Upper lobe of left lung (tissue), 6 donors: ENCODE measurements around the gene TBC1D1. TPM values are rescaled to one million over a fixed set of nuclear protein-coding genes. Genes with fewer than 3 reads are reported as not detected.
A peak's percentile ranks its signal among the peaks of the same experiment; 100 is the strongest.

Source experiments
- ATAC-seq, 2 donors: fragments of 200-7000 bp; cut with Tn5 transposase; one replicate each; pipeline ENCODE4 v1.9.1; 2022; ENCODE audit warnings: mild to moderate bottlenecking in 2 of 2, moderate library complexity in 2 of 2; ENCODE audit not compliant: low FRiP score in 2 of 2
- DNase-seq, 2 donors: peaks; one replicate each; pipeline ENCODE4 v3.0.0-alpha.2; 2019 to 2020
- H3K27ac ChIP-seq, 4 donors: fragments of 200-600 bp; sonication (generic); one replicate each; pipeline ENCODE4 v1.5.1; 2016 to 2019
- H3K27me3 ChIP-seq, 4 donors: fragments of 200-600 bp; sonication (generic); one replicate each; pipeline ENCODE4 v1.5.1; 2017 to 2019
- H3K36me3 ChIP-seq, 4 donors: fragments of 200-600 bp; sonication (generic); one replicate each; pipeline ENCODE4 v1.5.1; 2016 to 2019
- H3K4me1 ChIP-seq, 4 donors: fragments of 200-600 bp; sonication (generic); one replicate each; pipeline ENCODE4 v1.5.1; 2018 to 2019
- H3K4me3 ChIP-seq, 4 donors: fragments of 200-600 bp; sonication (generic); one replicate each; pipeline ENCODE4 v1.5.1; 2017 to 2019; ENCODE audit warnings: mild to moderate bottlenecking in 2 of 4, moderate library complexity in 1 of 4
- H3K9me3 ChIP-seq, 4 donors: fragments of 200-600 bp; sonication (generic); one replicate each; pipeline ENCODE4 v1.5.1; 2018 to 2019
- CTCF ChIP-seq, 6 experiments: fragments of 450-650 bp in 4 of 6; fragments of 200-600 bp in 2 of 6; sonication (generic) in 2 of 6; IDR thresholded peaks; one replicate each; pipeline ENCODE4 v1.5.1; 2016 to 2019; ENCODE audit warnings: antibody characterized with exemption in 6 of 6
- EP300 ChIP-seq, 4 donors: sonication (generic); formaldehyde crosslinking; IDR thresholded peaks; one replicate each; pipeline ENCODE4 v1.5.1; 2017; ENCODE audit warnings: antibody characterized with exemption in 4 of 4, control low read depth in 2 of 4
- POLR2A ChIP-seq, 4 donors: fragments of 450-650 bp; IDR thresholded peaks; one replicate each; pipeline ENCODE4 v1.5.1; 2016 to 2017; ENCODE audit warnings: antibody characterized with exemption in 4 of 4, mild to moderate bottlenecking in 2 of 4
- POLR2AphosphoS5 ChIP-seq, 2 donors: sonication (generic); formaldehyde crosslinking; IDR thresholded peaks; one replicate each; pipeline ENCODE4 v1.5.1; 2017; ENCODE audit warnings: antibody characterized with exemption in 2 of 2
- WGBS, 2 donors: methylation state at CpG; one replicate each; pipeline ENCODE4 v1.1.5; 2017 to 2018; 5-methylcytosine and 5-hydroxymethylcytosine counted together
- total RNA-seq, 6 donors: library from RNA; depleted of rRNA in 4 of 6; stranded (reverse); fragments of >200 nt in 4 of 6; gene quantifications; one replicate each; pipeline versions ENCODE4 v1.1.0 to v1.2.1, GENCODE V29; 2016 to 2021
- donor health status: DM: no; HTN: no; CAD: no; lungs with moderate emphysema.
- donor health status: DM: no; HTN: yes; CAD: no; lungs with severe emphysema.

Gene TBC1D1
- total RNA-seq, 6 donors from 2014 or later, result 45.1 to 68.1 (median 58.0) TPM

- H3K36me3 ChIP-seq, result no peaks in the 10 kb centered on the region
- H3K27me3 ChIP-seq, result no peaks in the 10 kb centered on the region
- ATAC-seq (peak in 1 of 2 donors; percentile 15), DNase-seq (peak in 1 of 2 donors; percentile 55)
- WGBS, 2 donors, result 32 to 35% methylated on average over 11 of the region's 11 CpGs
- peaks cover 15 to 35% (median 25%) of the 10 kb centered on the region in 4 donors for H3K4me1 ChIP-seq
- H3K27ac ChIP-seq, result peak overlapping the region; percentile 93 to 98 (median 95)
- no peak for TF ChIP-seq EP300 (IDR thresholded peaks at IDR 0.05)
- TF ChIP-seq POLR2AphosphoS5 (IDR thresholded peaks at IDR 0.05), result no peak
- no peak for TF ChIP-seq POLR2A (IDR thresholded peaks at IDR 0.05)
- TF ChIP-seq CTCF (IDR thresholded peaks at IDR 0.05), result no peak
- no peaks in the 10 kb centered on the region for H3K9me3 ChIP-seq
- H3K4me3 ChIP-seq, result peak overlapping the region; percentile 75 to 90 (median 78)
Measured at GRCh38 chr4:37978248-37978924, 87.5 kb downstream of the TBC1D1 start.

GRCh38 chr4:37980246-37980645 lies 89.4 kb downstream of the TBC1D1 start:
- ATAC-seq, result no peak
- WGBS, 2 donors, result 89 to 92% methylated on average over 1 of the region's 1 CpG

GRCh38 chr4:37981425-37981824 lies 90.5 kb downstream of the TBC1D1 start:
- Histone ChIP-seq H3K4me3 (no peak overlapping the region), H3K4me1 (peaks cover 15 to 35% (median 25%) of the 10 kb centered on the region in 4 donors), H3K27ac (peak overlapping the region in 1 of 4 donors; percentile 27), H3K9me3 (no peaks in the 10 kb centered on the region), H3K27me3 (no peaks in the 10 kb centered on the region), H3K36me3 (no peaks in the 10 kb centered on the region)
- WGBS, 2 donors, result 64 to 74% methylated on average over 4 of the region's 4 CpGs
- ATAC-seq, result no peak
- no peak for DNase-seq
- no peak for TF ChIP-seq POLR2A (IDR thresholded peaks at IDR 0.05)
- TF ChIP-seq CTCF (IDR thresholded peaks at IDR 0.05), result no peak
- no peak for TF ChIP-seq EP300 (IDR thresholded peaks at IDR 0.05)
- TF ChIP-seq POLR2AphosphoS5 (IDR thresholded peaks at IDR 0.05), result no peak

More at GRCh38 chr4:37980246-37980645, 89.4 kb downstream of the TBC1D1 start:
- Histone ChIP-seq H3K27me3 (no peaks in the 10 kb centered on the region), H3K27ac (no peak overlapping the region), H3K4me1 (peaks cover 15 to 35% (median 25%) of the 10 kb centered on the region in 4 donors), H3K9me3 (no peaks in the 10 kb centered on the region), H3K36me3 (no peaks in the 10 kb centered on the region), H3K4me3 (peak overlapping the region in 1 of 4 donors; percentile 75)
- DNase-seq, result no peak
- TF ChIP-seq POLR2A (IDR thresholded peaks at IDR 0.05) (no peak), CTCF (IDR thresholded peaks at IDR 0.05) (no peak), EP300 (IDR thresholded peaks at IDR 0.05) (no peak), POLR2AphosphoS5 (IDR thresholded peaks at IDR 0.05) (no peak)

GRCh38 chr4:37981844-37982720 lies 91.2 kb downstream of the TBC1D1 start:
- H3K36me3 ChIP-seq, result no peaks in the 10 kb centered on the region
- DNase-seq (no peak), ATAC-seq (no peak)
- no peaks in the 10 kb centered on the region for H3K9me3 ChIP-seq
- H3K4me1 ChIP-seq, result peaks cover 15 to 35% (median 25%) of the 10 kb centered on the region in 4 donors
- no peak for TF ChIP-seq POLR2AphosphoS5 (IDR thresholded peaks at IDR 0.05)
- no peak for TF ChIP-seq EP300 (IDR thresholded peaks at IDR 0.05)
- no peak for TF ChIP-seq POLR2A (IDR thresholded peaks at IDR 0.05)
- no peak for TF ChIP-seq CTCF (IDR thresholded peaks at IDR 0.05)
- no peak overlapping the region for H3K4me3 ChIP-seq
- H3K27ac ChIP-seq, result peak overlapping the region in 3 of 4 donors; percentile 27 to 59 (median 52)
- H3K27me3 ChIP-seq, result no peaks in the 10 kb centered on the region
- WGBS, 2 donors, result 60 to 66% methylated on average over 7 of the region's 7 CpGs
